ENCODE data around the gene EPHX1.

DNA sequence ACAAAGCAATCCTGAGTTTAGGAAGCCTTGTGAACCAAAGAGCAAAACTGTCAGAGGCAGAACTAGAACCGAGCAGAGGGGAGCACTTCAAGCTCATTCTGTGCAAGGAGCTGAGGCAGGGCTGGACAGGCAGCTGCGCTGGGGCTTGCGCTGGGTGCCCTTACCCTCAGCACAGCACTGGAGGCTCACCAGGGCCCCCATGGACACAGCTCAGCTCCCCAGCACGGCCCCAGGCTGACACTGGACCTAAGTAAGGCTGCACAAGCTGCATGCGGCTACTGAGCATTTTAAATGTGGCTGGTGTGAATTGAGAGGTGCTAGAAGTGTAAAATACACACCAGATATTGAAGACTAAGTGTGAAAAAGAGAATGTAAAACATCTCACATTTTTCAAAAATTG lies 50.2 kb downstream of the EPHX1 start:
- no peak for TF ChIP-seq ESRRA (IDR thresholded peaks at IDR 0.05; ENCODE audit: low read length)
- no peak for TF ChIP-seq POLR2AphosphoS5 (IDR thresholded peaks at IDR 0.05; ENCODE audit: low read length)
- TF ChIP-seq POLR2A (IDR thresholded peaks at IDR 0.05; ENCODE audit: low read depth, low read length): no peak
- TF ChIP-seq, protein P1, sequence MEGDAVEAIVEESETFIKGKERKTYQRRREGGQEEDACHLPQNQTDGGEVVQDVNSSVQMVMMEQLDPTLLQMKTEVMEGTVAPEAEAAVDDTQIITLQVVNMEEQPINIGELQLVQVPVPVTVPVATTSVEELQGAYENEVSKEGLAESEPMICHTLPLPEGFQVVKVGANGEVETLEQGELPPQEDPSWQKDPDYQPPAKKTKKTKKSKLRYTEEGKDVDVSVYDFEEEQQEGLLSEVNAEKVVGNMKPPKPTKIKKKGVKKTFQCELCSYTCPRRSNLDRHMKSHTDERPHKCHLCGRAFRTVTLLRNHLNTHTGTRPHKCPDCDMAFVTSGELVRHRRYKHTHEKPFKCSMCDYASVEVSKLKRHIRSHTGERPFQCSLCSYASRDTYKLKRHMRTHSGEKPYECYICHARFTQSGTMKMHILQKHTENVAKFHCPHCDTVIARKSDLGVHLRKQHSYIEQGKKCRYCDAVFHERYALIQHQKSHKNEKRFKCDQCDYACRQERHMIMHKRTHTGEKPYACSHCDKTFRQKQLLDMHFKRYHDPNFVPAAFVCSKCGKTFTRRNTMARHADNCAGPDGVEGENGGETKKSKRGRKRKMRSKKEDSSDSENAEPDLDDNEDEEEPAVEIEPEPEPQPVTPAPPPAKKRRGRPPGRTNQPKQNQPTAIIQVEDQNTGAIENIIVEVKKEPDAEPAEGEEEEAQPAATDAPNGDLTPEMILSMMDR (IDR thresholded peaks at IDR 0.05 in 2 of 3, conservative IDR thresholded peaks at IDR 0.05 in 1 of 3; ENCODE audit: control insufficient read depth in 2 of 3, extremely low read depth in 1 of 3, insufficient read depth in 1 of 3, low read depth in 3 of 3, low read length in 3 of 3): no peak
- TF ChIP-seq IKZF1 (conservative IDR thresholded peaks at IDR 0.05): no peak
